Ovary (tissue), 3 donors: ENCODE data around the gene UST.

Experiments
- POLR2A ChIP-seq: fragments of 450-650 bp; IDR thresholded peaks from one replicate; pipeline ENCODE4 v1.6.1; 2017; ENCODE audit warnings: antibody characterized with exemption, mild to moderate bottlenecking, moderate library complexity
- TF ChIP-seq, protein P1 (sequence below), 3 donors: fragments of 450-650 bp in 2 of 3; fragments of 200-600 bp in 1 of 3; IDR thresholded peaks; one replicate each; pipeline versions ENCODE4 v1.5.1 to v1.8.0; 2016 to 2022; ENCODE audit warnings: antibody characterized with exemption in 3 of 3, mild to moderate bottlenecking in 1 of 3
- donor health status: DM: no; HTN: no; CAD: no.

DNA sequence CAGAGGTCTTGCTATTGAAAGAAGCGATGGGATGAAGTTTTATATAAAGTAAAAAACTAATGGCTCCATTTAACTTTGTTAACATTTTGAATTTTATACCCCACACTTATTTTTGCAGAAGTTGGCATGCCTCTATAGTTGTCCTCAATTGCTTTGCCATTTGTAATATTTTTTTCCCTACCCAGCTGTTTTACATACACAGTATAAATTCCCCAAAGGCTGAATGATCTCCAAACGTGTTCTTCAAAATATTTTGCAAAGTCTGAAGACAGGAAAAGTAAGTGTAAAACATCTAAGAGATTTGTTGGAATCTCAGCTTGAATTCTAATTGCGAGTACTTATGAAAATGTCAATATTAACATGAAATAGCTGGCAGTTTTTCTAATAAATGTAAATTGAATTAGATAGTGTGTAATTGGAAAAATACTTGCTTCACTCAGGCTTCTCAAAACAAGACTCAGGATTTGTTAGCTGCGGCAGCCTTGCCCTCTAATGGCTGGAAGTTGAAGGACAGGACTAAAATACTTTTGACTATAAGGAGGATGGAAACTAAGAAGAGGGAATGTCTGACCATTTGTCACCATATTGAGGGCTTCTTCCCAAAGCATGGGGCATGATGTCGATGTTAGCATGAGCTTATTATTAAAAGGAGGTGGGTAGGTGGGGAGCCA, 226.8 kb downstream of the UST start:
- TF ChIP-seq, protein P1, sequence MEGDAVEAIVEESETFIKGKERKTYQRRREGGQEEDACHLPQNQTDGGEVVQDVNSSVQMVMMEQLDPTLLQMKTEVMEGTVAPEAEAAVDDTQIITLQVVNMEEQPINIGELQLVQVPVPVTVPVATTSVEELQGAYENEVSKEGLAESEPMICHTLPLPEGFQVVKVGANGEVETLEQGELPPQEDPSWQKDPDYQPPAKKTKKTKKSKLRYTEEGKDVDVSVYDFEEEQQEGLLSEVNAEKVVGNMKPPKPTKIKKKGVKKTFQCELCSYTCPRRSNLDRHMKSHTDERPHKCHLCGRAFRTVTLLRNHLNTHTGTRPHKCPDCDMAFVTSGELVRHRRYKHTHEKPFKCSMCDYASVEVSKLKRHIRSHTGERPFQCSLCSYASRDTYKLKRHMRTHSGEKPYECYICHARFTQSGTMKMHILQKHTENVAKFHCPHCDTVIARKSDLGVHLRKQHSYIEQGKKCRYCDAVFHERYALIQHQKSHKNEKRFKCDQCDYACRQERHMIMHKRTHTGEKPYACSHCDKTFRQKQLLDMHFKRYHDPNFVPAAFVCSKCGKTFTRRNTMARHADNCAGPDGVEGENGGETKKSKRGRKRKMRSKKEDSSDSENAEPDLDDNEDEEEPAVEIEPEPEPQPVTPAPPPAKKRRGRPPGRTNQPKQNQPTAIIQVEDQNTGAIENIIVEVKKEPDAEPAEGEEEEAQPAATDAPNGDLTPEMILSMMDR (IDR thresholded peaks at IDR 0.05), result peak; percentile 32 to 47 (median 37)
- TF ChIP-seq POLR2A, result no peak
